GM10266 (cell line): Measurements from ENCODE around the gene OR2A5.
A peak's percentile ranks its signal among the peaks of the same experiment; 100 is the strongest.

Experiments
- DNase-seq: peaks from one replicate; pipeline ENCODE4 v3.0.0; 2012; ENCODE audit errors: extremely low spot score
- TF ChIP-seq, protein P1 (sequence below): IDR thresholded peaks from 2 replicates; pipeline ENCODE4 v1.5.1; 2012; ENCODE audit warnings: mild to moderate bottlenecking, low read depth; ENCODE audit not compliant: control insufficient read depth, insufficient read depth; ENCODE audit errors: missing control alignments

Gene OR2A5

DNA sequence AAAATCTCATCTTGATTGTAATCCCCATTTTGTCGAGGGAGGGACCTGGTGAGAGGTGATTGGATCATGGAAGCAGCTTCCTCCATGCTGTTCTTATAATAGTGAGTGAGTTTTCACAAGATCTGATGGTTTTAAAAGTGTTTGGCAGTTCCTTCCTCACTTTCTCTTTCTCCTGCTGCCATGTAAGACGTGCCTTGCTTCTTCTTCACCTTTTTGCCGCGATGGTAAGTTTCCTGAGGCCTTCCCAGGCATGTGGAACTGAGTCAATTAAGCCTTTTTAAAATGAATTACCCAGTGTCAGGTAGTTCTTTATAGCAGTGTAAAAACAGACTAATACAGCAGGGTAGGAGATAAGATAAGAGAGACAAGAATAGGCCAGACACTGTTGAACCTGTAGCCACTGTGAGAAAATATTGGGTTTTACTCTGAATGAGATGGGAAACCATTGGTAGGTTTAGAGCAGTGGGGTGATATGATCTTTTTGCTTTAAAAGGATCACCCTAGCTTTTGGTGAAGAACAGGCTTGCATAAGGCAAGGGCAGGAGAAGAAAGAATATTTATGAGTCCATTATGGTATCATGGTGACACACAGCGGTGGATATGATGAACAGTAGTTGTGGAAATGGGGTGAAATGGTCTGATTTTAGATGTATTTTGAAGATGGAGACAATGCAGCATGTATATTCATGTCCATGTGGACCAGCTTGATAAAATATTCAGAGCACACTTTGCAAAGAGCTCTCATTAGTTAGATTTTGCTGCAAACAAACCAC lies 37.1 kb upstream of the OR2A5 start:
- TF ChIP-seq, protein P1, sequence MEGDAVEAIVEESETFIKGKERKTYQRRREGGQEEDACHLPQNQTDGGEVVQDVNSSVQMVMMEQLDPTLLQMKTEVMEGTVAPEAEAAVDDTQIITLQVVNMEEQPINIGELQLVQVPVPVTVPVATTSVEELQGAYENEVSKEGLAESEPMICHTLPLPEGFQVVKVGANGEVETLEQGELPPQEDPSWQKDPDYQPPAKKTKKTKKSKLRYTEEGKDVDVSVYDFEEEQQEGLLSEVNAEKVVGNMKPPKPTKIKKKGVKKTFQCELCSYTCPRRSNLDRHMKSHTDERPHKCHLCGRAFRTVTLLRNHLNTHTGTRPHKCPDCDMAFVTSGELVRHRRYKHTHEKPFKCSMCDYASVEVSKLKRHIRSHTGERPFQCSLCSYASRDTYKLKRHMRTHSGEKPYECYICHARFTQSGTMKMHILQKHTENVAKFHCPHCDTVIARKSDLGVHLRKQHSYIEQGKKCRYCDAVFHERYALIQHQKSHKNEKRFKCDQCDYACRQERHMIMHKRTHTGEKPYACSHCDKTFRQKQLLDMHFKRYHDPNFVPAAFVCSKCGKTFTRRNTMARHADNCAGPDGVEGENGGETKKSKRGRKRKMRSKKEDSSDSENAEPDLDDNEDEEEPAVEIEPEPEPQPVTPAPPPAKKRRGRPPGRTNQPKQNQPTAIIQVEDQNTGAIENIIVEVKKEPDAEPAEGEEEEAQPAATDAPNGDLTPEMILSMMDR = peak; percentile 25

DNA sequence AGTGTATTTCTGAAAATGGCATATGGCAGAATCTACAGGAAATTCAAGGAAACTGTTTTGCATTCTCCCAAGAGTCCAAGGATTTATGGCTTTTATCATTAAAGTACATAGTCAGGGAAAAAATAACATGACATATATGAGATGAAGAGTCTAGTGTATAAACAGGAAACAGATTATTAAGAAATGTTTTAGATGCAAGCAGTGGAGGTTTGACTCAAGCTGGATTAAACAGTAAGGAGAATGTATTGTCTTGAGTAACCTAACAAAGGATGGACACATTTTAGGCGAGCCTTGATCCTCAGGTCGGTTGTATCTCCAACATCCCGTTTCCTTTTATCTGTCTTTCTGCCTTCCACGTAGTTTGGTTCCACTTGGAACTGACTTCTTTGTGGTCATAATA lies 30.7 kb upstream of the OR2A5 start:
- DNase-seq = no peak
- TF ChIP-seq, protein P1 = no peak

More for the DNA sequence above, 37.1 kb upstream of the OR2A5 start:
- DNase-seq = no peak

DNA sequence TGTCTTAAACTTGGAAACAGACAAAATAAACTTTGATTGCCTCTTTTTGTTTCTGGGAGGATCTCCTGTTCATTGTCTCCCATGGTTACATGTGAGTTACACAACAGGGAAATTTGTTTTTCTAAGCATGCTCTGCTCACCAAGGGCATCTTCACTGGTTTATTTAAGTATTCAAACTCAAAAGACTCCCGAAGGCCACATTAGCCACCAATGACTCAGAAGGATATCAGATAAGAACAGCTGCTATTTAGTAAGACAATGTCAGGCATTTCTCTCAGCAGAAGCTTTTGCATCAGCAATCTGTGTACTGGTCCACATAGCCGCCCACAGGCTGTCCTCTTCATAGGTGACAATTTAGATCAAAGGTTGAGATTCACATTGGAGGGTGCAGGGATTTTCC lies 29.3 kb upstream of the OR2A5 start:
- no peak for DNase-seq

DNA sequence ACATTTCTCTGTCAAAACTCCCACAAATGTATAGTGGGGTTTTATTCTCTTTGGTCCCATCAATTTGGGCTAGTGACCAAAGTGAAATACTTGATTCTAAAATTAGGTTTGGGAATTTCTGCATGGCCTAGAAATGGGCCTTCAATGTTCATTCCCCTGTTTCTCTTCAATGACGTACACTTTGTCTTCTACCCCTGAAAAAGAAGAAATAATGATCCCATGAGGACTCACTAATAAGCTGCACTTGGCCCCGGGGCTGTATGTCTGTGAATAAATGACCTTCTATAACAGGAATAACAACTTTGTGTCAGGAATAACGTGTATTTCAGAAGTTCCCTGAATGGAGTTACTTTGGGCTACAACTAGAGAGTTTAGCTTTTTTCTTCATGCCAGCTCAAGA lies 28.4 kb upstream of the OR2A5 start:
- DNase-seq = no peak
- TF ChIP-seq, protein P1 = no peak

More for the DNA sequence above, 29.3 kb upstream of the OR2A5 start:
- TF ChIP-seq, protein P1 = no peak

DNA sequence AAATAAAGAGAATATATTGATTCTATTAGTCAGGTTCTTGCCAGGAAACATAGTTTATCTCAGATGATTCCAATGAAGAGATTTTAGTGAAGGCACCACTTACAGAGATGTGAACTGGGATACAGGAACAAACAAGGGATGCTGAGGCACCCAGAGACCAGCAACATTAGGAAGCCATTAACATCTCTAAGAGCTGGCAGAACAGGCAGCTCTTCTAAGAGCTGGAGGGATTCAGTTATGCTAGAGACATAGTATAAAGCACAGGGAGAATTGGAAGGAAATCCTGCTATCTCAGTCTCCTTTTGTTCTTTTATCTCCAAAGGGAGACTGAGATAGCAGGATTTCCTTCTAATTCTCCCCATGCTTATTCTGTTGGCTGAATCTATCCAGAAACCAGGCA lies 26.6 kb upstream of the OR2A5 start:
- no peak for DNase-seq
- TF ChIP-seq, protein P1 = no peak

DNA sequence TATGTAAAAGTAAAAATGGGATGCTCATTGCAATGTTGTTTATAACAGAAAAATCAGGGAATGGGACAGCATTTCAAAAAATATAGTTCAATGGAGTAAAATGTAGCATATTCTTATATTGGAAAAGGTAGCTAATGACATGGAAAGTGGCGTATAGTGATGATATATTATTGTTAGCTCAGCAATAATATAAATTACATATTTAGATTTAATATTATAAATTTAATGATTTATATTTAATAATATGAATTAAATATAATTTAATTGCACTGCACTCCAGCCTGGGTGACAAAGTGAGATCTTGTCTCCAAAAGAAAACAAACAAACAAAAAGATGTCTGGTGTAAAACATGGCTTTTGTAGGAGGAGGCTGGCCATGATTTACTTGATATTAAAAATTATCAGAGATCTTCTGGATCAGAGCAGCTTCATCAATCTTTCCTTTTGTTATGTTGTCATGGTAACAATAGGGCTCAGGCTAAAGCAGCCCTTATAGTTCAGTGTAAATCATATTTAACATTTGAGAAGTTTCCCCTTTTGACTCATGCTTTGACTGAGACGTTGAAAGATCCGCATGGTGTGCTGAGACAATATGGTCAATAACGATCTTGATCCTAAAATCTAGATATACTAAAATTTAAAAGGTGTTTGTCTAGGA lies 25.4 kb upstream of the OR2A5 start:
- no peak for DNase-seq
- TF ChIP-seq, protein P1 = no peak

DNA sequence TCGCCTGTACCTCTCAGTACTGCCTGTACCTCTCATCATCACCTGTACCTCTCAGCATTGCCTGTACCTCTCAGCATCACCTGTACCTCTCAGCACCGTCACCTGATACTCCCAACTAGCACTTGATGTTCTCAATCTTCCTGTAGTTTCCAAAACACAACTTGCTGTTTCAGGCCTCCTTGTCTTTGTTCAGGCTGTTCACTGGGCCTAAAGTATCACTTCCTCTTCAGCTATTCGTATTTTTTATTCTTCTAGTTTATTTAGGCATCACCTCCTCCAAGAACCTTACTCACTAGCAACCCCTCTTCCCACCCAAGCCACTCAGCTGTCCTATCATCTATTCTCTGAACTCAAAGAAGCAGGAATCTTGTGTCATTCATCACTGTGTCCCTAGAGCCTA lies 24.5 kb upstream of the OR2A5 start:
- TF ChIP-seq, protein P1 = no peak
- no peak for DNase-seq
